Measurements from ENCODE around the gene ITSN2.

- TF ChIP-seq POLR2A (IDR thresholded peaks at IDR 0.05; ENCODE audit: extremely low read depth, insufficient read length) (no peak), CTCF (IDR thresholded peaks at IDR 0.05; ENCODE audit: low read depth, low read length) (no peak)
Measured at GRCh38 chr2:24337890-24338289, 22.4 kb downstream of the ITSN2 start.

Measured in NB4 (cell line).